Measurements from ENCODE around the gene ADCY2. TPM values are rescaled to one million over a fixed set of nuclear protein-coding genes. Genes with fewer than 3 reads are reported as not detected.

Gene ADCY2
- total and polyA plus RNA-seq, 4 experiments from 2014 or later, result not detected

DNA sequence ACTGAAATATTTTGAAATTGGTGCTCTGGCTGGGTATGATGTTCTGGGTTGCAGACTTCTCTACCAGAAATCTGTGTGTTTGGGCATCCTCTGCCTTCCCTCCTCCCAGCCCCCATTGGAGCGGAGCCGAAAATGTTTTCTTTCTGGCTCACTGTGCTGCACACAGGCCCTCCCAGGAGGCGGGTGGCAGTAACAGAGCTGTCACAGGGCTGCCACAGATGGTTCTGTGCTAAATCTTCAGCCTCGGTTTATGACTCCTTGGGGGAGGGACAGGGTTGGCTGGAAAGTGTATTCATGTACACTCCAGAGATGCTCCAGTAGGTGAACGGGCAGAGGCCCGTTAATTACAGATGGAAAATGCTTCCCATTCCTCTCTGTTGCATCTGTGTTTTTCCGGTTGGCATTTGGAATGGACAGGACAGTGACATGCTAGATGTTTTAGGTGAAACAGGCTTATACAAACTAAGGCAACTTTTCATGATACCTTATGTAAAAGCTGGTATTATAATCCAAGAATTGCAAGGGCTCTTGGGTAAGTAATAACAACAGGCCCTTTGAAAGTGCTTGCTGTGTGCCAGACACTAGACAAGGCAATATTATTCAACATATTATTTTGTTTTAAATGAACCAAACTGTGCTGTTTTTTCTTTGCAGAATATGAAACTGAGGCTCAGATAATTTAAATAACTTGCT, 180.2 kb downstream of the ADCY2 start:
- CTCF ChIA-PET (ENCODE audit: partially characterized antibody), result no interaction called here
- Mint-ChIP-seq H3K4me3 (no peak overlapping the region), H3K27me3 (peaks cover 2 to 3% of the 10 kb centered on the region in 2 donors), H3K9me3 (peaks cover 0 to 3% (median 1%) of the 10 kb centered on the region in 8 donors), H3K36me3 (no peaks in the 10 kb centered on the region), H3K27ac (no peak overlapping the region), H3K4me1 (no peaks in the 10 kb centered on the region)
- intact Hi-C loops (cut with micrococcal nuclease), result no loop called here
- no peak overlapping the region for H3K27ac ChIP-seq (ENCODE audit: low read depth, low read length)
- no peak overlapping the region for H3K4me3 ChIP-seq (ENCODE audit: low read length in 2 of 2)
- H3K4me1 ChIP-seq (ENCODE audit: insufficient read depth, low read length), result no peaks in the 10 kb centered on the region
- POLR2A ChIA-PET (ENCODE audit: partially characterized antibody), result no interaction called here
- no peaks in the 10 kb centered on the region for H3K27me3 ChIP-seq (ENCODE audit: insufficient read depth, low read length)
- no peak for DNase-seq
- H3K9me3 ChIP-seq (ENCODE audit: control insufficient read depth in 1 of 2, low read length in 2 of 2), result no peaks in the 10 kb centered on the region
- H3K36me3 ChIP-seq (ENCODE audit: insufficient read depth, low read length), result no peaks in the 10 kb centered on the region

DNA sequence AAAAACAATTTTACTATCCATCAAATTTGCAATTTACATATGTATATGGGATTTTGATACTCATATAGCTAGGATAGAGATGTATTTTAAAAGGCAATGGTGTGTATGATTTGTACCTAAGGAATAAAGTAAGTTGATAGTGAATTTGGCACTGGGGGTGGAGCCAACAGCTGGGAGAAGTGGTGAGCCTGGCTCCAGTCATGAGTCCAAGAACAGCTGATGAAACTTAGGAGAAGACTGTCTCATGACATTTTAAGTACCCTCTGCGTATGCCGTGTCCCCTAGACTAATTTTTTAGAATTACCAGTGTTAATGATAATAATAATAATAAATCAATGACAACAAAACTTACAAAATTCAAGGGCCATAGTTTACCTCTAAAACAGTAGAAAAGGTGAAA, 181.4 kb downstream of the ADCY2 start:
- Mint-ChIP-seq H3K9me3 (peaks cover 0 to 3% (median 1%) of the 10 kb centered on the region in 8 donors), H3K4me3 (no peak overlapping the region), H3K4me1 (no peaks in the 10 kb centered on the region), H3K27ac (no peak overlapping the region), H3K27me3 (peaks cover 2 to 3% of the 10 kb centered on the region in 2 donors), H3K36me3 (no peaks in the 10 kb centered on the region)
- no peaks in the 10 kb centered on the region for H3K27me3 ChIP-seq (ENCODE audit: insufficient read depth, low read length)
- intact Hi-C loops (cut with micrococcal nuclease), result no loop called here
- H3K4me3 ChIP-seq (ENCODE audit: low read length in 2 of 2), result no peak overlapping the region
- no peaks in the 10 kb centered on the region for H3K4me1 ChIP-seq (ENCODE audit: insufficient read depth, low read length)
- ChIA-PET CTCF (ENCODE audit: partially characterized antibody) (no interaction called here), POLR2A (ENCODE audit: partially characterized antibody) (no interaction called here)
- H3K27ac ChIP-seq (ENCODE audit: low read depth, low read length), result no peak overlapping the region
- no peak for DNase-seq
- H3K36me3 ChIP-seq (ENCODE audit: insufficient read depth, low read length), result no peaks in the 10 kb centered on the region
- no peaks in the 10 kb centered on the region for H3K9me3 ChIP-seq (ENCODE audit: control insufficient read depth in 1 of 2, low read length in 2 of 2)

DNA sequence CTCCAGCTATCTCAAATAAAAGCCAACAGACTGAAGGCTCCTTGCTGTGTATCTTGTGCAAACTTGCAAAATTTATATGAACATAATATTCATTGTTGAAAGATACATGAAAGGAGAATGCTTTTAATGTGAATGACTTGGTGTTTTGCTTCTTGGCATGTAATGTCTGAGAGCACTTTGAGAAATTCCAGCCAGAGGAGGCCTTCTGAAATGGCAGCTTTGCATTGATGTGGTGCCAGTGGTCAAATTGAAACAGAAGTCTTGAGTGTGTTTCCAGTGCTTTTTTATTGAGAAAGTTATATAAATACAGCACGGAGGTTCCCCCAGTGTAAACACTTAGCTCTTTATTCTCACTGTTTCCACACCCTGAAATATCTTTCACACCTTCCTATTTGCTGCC, 182.1 kb downstream of the ADCY2 start:
- Histone ChIP-seq H3K27ac (ENCODE audit: low read depth, low read length) (no peak overlapping the region), H3K9me3 (ENCODE audit: control insufficient read depth in 1 of 2, low read length in 2 of 2) (no peaks in the 10 kb centered on the region), H3K4me1 (ENCODE audit: insufficient read depth, low read length) (no peaks in the 10 kb centered on the region), H3K4me3 (ENCODE audit: low read length in 2 of 2) (no peak overlapping the region), H3K27me3 (ENCODE audit: insufficient read depth, low read length) (no peaks in the 10 kb centered on the region), H3K36me3 (ENCODE audit: insufficient read depth, low read length) (no peaks in the 10 kb centered on the region)
- no peak for DNase-seq
- no peaks in the 10 kb centered on the region for H3K4me1 Mint-ChIP-seq
- no peak overlapping the region for H3K4me3 Mint-ChIP-seq
- peaks cover 0 to 3% (median 1%) of the 10 kb centered on the region in 8 donors for H3K9me3 Mint-ChIP-seq
- intact Hi-C loops (cut with micrococcal nuclease), result no loop called here
- ChIA-PET POLR2A (ENCODE audit: partially characterized antibody) (no interaction called here), CTCF (ENCODE audit: partially characterized antibody) (no interaction called here)
- H3K27ac Mint-ChIP-seq, result no peak overlapping the region
- no peaks in the 10 kb centered on the region for H3K36me3 Mint-ChIP-seq
- H3K27me3 Mint-ChIP-seq, result peaks cover 2 to 3% of the 10 kb centered on the region in 2 donors

DNA sequence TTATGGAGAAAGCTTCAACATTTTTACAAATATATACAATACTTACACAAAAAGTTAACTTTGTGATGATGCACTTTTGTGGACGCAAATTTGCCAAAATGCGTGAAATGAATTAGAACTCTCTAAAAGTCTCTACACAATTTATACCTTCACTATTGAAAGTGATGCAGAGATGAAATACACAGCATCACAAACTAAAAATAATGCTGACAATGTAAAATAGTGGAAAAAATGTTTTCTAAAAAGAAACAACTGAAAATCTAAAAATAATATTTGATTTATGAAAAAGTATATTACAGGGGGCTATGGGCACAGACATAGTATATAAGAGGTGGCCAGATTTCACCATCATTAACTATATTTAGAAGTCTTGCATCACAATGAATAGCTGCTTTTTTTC, 188.8 kb downstream of the ADCY2 start:
- H3K4me3 ChIP-seq (ENCODE audit: low read length in 2 of 2), result no peak overlapping the region
- H3K27me3 ChIP-seq (ENCODE audit: insufficient read depth, low read length), result no peaks in the 10 kb centered on the region
- intact Hi-C loops (cut with micrococcal nuclease), result no loop called here
- POLR2A ChIA-PET (ENCODE audit: partially characterized antibody), result no interaction called here
- Mint-ChIP-seq H3K27ac (no peak overlapping the region), H3K4me1 (no peaks in the 10 kb centered on the region), H3K4me3 (no peak overlapping the region), H3K36me3 (no peaks in the 10 kb centered on the region), H3K27me3 (peaks cover 0 to 2% of the 10 kb centered on the region in 2 donors), H3K9me3 (peaks cover 0 to 3% (median 0%) of the 10 kb centered on the region in 8 donors)
- H3K9me3 ChIP-seq (ENCODE audit: control insufficient read depth in 1 of 2, low read length in 2 of 2), result no peaks in the 10 kb centered on the region
- CTCF ChIA-PET (ENCODE audit: partially characterized antibody), result no interaction called here
- no peak overlapping the region for H3K27ac ChIP-seq (ENCODE audit: low read depth, low read length)
- no peaks in the 10 kb centered on the region for H3K36me3 ChIP-seq (ENCODE audit: insufficient read depth, low read length)
- H3K4me1 ChIP-seq (ENCODE audit: insufficient read depth, low read length), result no peaks in the 10 kb centered on the region
- no peak for DNase-seq

DNA sequence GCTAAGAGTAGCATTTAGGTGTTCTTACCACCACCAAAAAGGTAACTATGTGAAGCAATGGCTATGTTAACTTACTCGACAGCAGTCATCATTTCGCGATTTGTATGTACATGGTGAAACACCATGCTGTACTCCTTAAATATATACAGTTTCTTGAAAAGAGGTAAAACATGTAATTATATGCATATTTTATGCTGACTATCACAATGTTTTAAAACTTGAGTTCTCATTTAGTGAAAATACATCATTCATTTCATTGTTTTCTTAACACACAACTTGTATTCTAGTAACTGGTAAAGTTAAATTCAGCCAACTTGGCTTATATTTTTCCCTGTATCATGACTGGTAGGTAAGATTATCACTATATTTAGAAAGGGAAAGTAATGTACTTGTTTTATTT, 189.9 kb downstream of the ADCY2 start:
- Mint-ChIP-seq H3K9me3 (peaks cover 0 to 1% (median 0%) of the 10 kb centered on the region in 8 donors), H3K36me3 (no peaks in the 10 kb centered on the region), H3K4me3 (no peak overlapping the region), H3K27ac (no peak overlapping the region), H3K4me1 (no peaks in the 10 kb centered on the region), H3K27me3 (no peaks in the 10 kb centered on the region)
- Histone ChIP-seq H3K9me3 (ENCODE audit: control insufficient read depth in 1 of 2, low read length in 2 of 2) (no peaks in the 10 kb centered on the region), H3K4me1 (ENCODE audit: insufficient read depth, low read length) (no peaks in the 10 kb centered on the region), H3K4me3 (ENCODE audit: low read length in 2 of 2) (no peak overlapping the region), H3K27me3 (ENCODE audit: insufficient read depth, low read length) (no peaks in the 10 kb centered on the region), H3K36me3 (ENCODE audit: insufficient read depth, low read length) (no peaks in the 10 kb centered on the region), H3K27ac (ENCODE audit: low read depth, low read length) (no peak overlapping the region)
- no peak for DNase-seq
- POLR2A ChIA-PET (ENCODE audit: partially characterized antibody), result no interaction called here
- CTCF ChIA-PET (ENCODE audit: partially characterized antibody), result no interaction called here
- intact Hi-C loops (cut with micrococcal nuclease), result no loop called here

DNA sequence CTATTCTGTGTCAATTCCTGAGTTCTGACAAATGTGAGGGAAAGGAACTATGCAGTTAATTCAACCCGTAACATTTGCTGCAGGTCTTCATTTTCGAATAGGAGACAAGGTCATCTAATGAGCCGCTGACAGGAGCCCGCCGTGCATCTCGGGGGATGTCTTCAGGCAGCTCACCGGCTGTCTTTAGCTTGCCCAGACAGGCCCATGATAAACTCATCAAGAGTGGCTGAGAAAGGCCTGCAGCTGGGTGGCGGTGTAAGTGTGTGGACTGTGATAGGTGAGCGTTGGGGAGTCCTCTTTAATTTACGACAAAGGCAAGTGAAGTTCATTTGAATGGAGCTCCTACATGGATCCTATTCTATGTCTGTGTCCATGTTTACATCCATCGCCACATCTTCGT, 190.5 kb downstream of the ADCY2 start:
- intact Hi-C loops (cut with micrococcal nuclease), result no loop called here
- no peak overlapping the region for H3K27ac ChIP-seq (ENCODE audit: low read depth, low read length)
- no peak for DNase-seq
- no peak overlapping the region for H3K4me3 ChIP-seq (ENCODE audit: low read length in 2 of 2)
- H3K27me3 Mint-ChIP-seq, result no peaks in the 10 kb centered on the region
- no peaks in the 10 kb centered on the region for H3K9me3 ChIP-seq (ENCODE audit: control insufficient read depth in 1 of 2, low read length in 2 of 2)
- no peaks in the 10 kb centered on the region for H3K36me3 ChIP-seq (ENCODE audit: insufficient read depth, low read length)
- CTCF ChIA-PET (ENCODE audit: partially characterized antibody), result no interaction called here
- no peak overlapping the region for H3K27ac Mint-ChIP-seq
- H3K9me3 Mint-ChIP-seq, result no peaks in the 10 kb centered on the region
- H3K27me3 ChIP-seq (ENCODE audit: insufficient read depth, low read length), result no peaks in the 10 kb centered on the region
- no peaks in the 10 kb centered on the region for H3K36me3 Mint-ChIP-seq
- no peak overlapping the region for H3K4me3 Mint-ChIP-seq
- POLR2A ChIA-PET (ENCODE audit: partially characterized antibody), result no interaction called here
- H3K4me1 Mint-ChIP-seq, result no peaks in the 10 kb centered on the region
- no peaks in the 10 kb centered on the region for H3K4me1 ChIP-seq (ENCODE audit: insufficient read depth, low read length)

DNA sequence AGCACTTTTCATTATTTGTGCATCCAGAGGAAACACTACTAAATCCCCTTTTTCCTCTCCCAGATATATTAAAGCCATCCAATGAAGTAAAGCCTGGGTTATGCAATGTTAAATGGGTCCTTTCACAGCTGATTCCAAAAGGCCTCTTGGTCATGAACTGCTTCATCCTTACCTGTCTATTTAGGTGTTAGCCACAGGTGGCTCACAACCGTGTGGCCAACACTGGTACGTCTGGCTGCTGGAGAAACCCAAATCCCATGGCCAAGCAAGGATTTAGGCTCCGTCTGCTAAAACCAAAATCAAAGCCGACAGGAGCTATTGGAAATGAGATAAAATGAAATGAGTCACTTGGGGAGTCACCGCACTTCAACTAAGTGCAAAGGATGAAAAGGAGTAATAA, 193.9 kb downstream of the ADCY2 start:
- no peaks in the 10 kb centered on the region for H3K4me1 ChIP-seq (ENCODE audit: insufficient read depth, low read length)
- CTCF ChIA-PET (ENCODE audit: partially characterized antibody), result no interaction called here
- no peaks in the 10 kb centered on the region for H3K4me1 Mint-ChIP-seq
- POLR2A ChIA-PET (ENCODE audit: partially characterized antibody), result no interaction called here
- no peak overlapping the region for H3K27ac Mint-ChIP-seq
- H3K9me3 ChIP-seq (ENCODE audit: control insufficient read depth in 1 of 2, low read length in 2 of 2), result no peaks in the 10 kb centered on the region
- peaks cover 0 to 4% (median 0%) of the 10 kb centered on the region in 8 donors for H3K9me3 Mint-ChIP-seq
- H3K27me3 ChIP-seq (ENCODE audit: insufficient read depth, low read length), result no peaks in the 10 kb centered on the region
- intact Hi-C loops (cut with micrococcal nuclease), result no loop called here
- H3K4me3 ChIP-seq (ENCODE audit: low read length in 2 of 2), result no peak overlapping the region
- H3K27me3 Mint-ChIP-seq, result no peaks in the 10 kb centered on the region
- no peak for DNase-seq
- no peaks in the 10 kb centered on the region for H3K36me3 Mint-ChIP-seq
- no peak overlapping the region for H3K27ac ChIP-seq (ENCODE audit: low read depth, low read length)
- H3K4me3 Mint-ChIP-seq, result no peak overlapping the region
- no peaks in the 10 kb centered on the region for H3K36me3 ChIP-seq (ENCODE audit: insufficient read depth, low read length)

DNA sequence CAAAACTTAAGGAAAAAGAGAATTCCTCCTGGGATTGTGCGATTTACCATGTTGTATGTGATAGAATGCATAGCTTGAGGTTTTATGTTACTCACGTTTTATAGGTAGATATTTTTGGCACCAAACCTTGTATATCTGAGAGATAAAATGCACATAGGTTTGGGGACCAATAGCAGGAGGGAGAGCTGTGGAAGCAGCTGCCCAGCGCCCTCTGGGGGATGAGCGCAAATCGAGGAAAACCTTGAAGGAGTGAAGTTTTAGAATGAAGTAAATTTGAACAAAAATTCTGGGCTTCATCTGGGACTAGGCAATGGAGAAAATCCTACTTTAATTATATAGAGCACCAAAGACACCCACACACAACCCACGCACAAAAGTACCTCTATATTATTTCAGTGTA, 197.0 kb downstream of the ADCY2 start:
- no peaks in the 10 kb centered on the region for H3K4me1 Mint-ChIP-seq
- no peak overlapping the region for H3K27ac ChIP-seq (ENCODE audit: low read depth, low read length)
- no peak overlapping the region for H3K4me3 ChIP-seq (ENCODE audit: low read length in 2 of 2)
- no peaks in the 10 kb centered on the region for H3K4me1 ChIP-seq (ENCODE audit: insufficient read depth, low read length)
- H3K27me3 ChIP-seq (ENCODE audit: insufficient read depth, low read length), result no peaks in the 10 kb centered on the region
- no peaks in the 10 kb centered on the region for H3K36me3 Mint-ChIP-seq
- no peak overlapping the region for H3K4me3 Mint-ChIP-seq
- CTCF ChIA-PET (ENCODE audit: partially characterized antibody), result no interaction called here
- H3K9me3 ChIP-seq (ENCODE audit: control insufficient read depth in 1 of 2, low read length in 2 of 2), result no peaks in the 10 kb centered on the region
- no peak for DNase-seq
- intact Hi-C loops (cut with micrococcal nuclease), result no loop called here
- POLR2A ChIA-PET (ENCODE audit: partially characterized antibody), result no interaction called here
- H3K27ac Mint-ChIP-seq, result no peak overlapping the region
- H3K36me3 ChIP-seq (ENCODE audit: insufficient read depth, low read length), result no peaks in the 10 kb centered on the region
- no peaks in the 10 kb centered on the region for H3K27me3 Mint-ChIP-seq
- H3K9me3 Mint-ChIP-seq, result peaks cover 0 to 4% (median 0%) of the 10 kb centered on the region in 8 donors

Data from CD4-positive, alpha-beta memory T cell (primary cell).